BJ (cell line): ENCODE results near the gene NEMP2. TPM values are rescaled to one million over a fixed set of nuclear protein-coding genes. Genes with fewer than 3 reads are reported as not detected.

Experiments
- CTCF ChIA-PET: fragments of 350-600 bp; formaldehyde crosslinking; extraction: SDS; loops from one replicate; lab custom pipeline; 2021; ENCODE audit warnings: antibody characterized with exemption, inconsistent platforms; lab: Yijun Ruan, JAX
- POLR2A ChIA-PET: fragments of 300-600 bp; sonication (Branson Sonifier 250); formaldehyde crosslinking; extraction: SDS; loops from one replicate; lab custom pipeline; 2021; ENCODE audit warnings: antibody characterized with exemption; lab: Charles Lee
- DNase-seq: peaks from one replicate; pipeline ENCODE4 v3.0.0-alpha.2; 2011; ENCODE audit warnings: low read depth
- H3K27me3 ChIP-seq: 2 replicates; pipeline ENCODE4 v1.6.0; 2011; ENCODE audit warnings: low read length; ENCODE audit not compliant: control insufficient read depth, insufficient read depth
- H3K36me3 ChIP-seq: 2 replicates; pipeline ENCODE4 v1.5.1; 2011; ENCODE audit warnings: low read length; ENCODE audit not compliant: control insufficient read depth, insufficient read depth
- H3K4me3 ChIP-seq: 2 replicates; pipeline ENCODE4 v1.5.1; 2011; ENCODE audit warnings: low read depth, mild to moderate bottlenecking, control low read depth, low read length
- CTCF ChIP-seq: IDR thresholded peaks from 2 replicates; pipeline ENCODE4 v1.5.1; 2011; ENCODE audit warnings: low read depth, mild to moderate bottlenecking, control low read depth, inconsistent platforms, low read length, moderate library complexity; ENCODE audit not compliant: insufficient read depth
- polyA plus RNA-seq: library from polyadenylated mRNA; depleted of rRNA; stranded (reverse); fragments of >200 nt; gene quantifications from 2 replicates; pipeline ENCODE4 v1.2.3, GENCODE V29; 2011

NEMP2 gene
- polyA plus RNA-seq, 1 experiment, result 2.1 TPM

GRCh38 chr2:190481339-190481738, 53.2 kb downstream of the NEMP2 start:
- POLR2A ChIA-PET, result no interaction called here
- no peak for TF ChIP-seq CTCF
- no peaks in the 10 kb centered on the region for H3K27me3 ChIP-seq
- no peaks in the 10 kb centered on the region for H3K36me3 ChIP-seq
- CTCF ChIA-PET, result interaction anchor here (1.7 kb wide), 1 partner anchor 11 kb away, joined by 4 read pairs; no protein-coding TSS in a partner anchor
- DNase-seq, result no peak
- H3K4me3 ChIP-seq, result no peak overlapping the region

GRCh38 chr2:190478572-190479195, 55.8 kb downstream of the NEMP2 start:
- TF ChIP-seq CTCF, result no peak
- CTCF ChIA-PET, result no interaction called here
- H3K27me3 ChIP-seq, result no peaks in the 10 kb centered on the region
- no peak overlapping the region for H3K4me3 ChIP-seq
- no peaks in the 10 kb centered on the region for H3K36me3 ChIP-seq
- no peak for DNase-seq
- POLR2A ChIA-PET, result no interaction called here

- Histone ChIP-seq H3K36me3 (no peaks in the 10 kb centered on the region), H3K27me3 (no peaks in the 10 kb centered on the region), H3K4me3 (no peak overlapping the region)
- ChIA-PET POLR2A (no interaction called here), CTCF (interaction anchor here (1.0 kb wide), 1 partner anchor 11 kb away, joined by 3 read pairs; no protein-coding TSS in a partner anchor)
- no peak for DNase-seq
- no peak for TF ChIP-seq CTCF
These were observed 56.7 kb downstream of the NEMP2 start for GRCh38 chr2:190477661-190478454.

GRCh38 chr2:190470256-190470826, 64.2 kb downstream of the NEMP2 start:
- Histone ChIP-seq H3K27me3 (no peaks in the 10 kb centered on the region), H3K36me3 (no peaks in the 10 kb centered on the region), H3K4me3 (no peak overlapping the region)
- POLR2A ChIA-PET, result no interaction called here
- DNase-seq, result no peak
- TF ChIP-seq CTCF, result no peak
- CTCF ChIA-PET, result interaction anchor here (0.8 to 1.5 kb wide), 2 partner anchors 10 to 382 kb away, joined by 3 to 4 read pairs; no protein-coding TSS in a partner anchor

GRCh38 chr2:190469771-190470170, 64.8 kb downstream of the NEMP2 start:
- Histone ChIP-seq H3K4me3 (no peak overlapping the region), H3K36me3 (no peaks in the 10 kb centered on the region), H3K27me3 (no peaks in the 10 kb centered on the region)
- no peak for TF ChIP-seq CTCF
- ChIA-PET POLR2A (no interaction called here), CTCF (interaction anchor here (1.5 kb wide), 1 partner anchor 11 kb away, joined by 4 read pairs; no protein-coding TSS in a partner anchor)
- DNase-seq, result peak; percentile 46
